ENCODE data around the gene SIPA1. TPM values are rescaled to one million over a fixed set of nuclear protein-coding genes. Genes with fewer than 3 reads are reported as not detected.

SIPA1 gene
- total and polyA plus RNA-seq, 4 donors, result 15.4 to 34.9 (median 22.8) TPM

DNA sequence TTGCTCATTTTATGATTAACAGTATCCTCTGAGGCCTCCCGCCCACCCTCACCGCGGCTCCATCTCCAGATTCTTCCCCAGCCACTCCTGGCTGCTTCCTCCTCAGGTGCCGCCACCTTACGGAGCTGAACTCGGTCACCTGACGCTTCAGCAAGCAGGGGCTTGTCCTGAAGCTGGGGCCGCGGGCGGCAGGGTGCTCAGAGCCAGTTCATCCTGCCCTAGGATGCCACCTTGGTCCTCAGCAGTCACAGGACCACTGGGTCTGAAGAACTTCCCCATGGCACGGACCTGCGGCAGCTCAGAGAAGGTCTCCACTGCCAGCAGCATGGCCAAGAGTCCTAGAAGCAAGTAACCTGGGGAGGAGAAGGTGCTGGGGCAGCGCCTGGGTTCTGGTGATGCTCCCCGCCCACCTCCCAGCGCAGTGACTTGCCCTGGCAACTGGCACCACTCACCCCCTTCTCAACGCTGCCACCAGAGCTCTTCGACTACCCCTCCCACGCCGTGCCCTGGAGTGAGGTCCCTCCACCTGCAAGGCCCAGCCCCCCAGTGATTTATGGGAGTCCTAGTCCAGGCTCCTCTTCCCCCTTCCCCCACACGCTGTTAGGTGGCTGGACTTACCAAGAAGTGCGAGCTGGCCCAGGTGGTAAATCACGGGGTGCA, 44.9 kb upstream of the SIPA1 start:
- Histone ChIP-seq H3K4me1 (ENCODE audit: control insufficient read depth in 4 of 4, insufficient read depth in 4 of 4, low read length in 3 of 4) (peaks cover 0 to 3% (median 0%) of the 10 kb centered on the region in 4 donors), H3K4me3 (ENCODE audit: low read depth in 1 of 3, low read length in 3 of 3) (no peak overlapping the region), H3K36me3 (ENCODE audit: control insufficient read depth in 4 of 4, insufficient read depth in 3 of 4, low read depth in 1 of 4, low read length in 3 of 4) (peaks cover 0 to 6% (median 2%) of the 10 kb centered on the region in 4 donors), H3K27me3 (ENCODE audit: control insufficient read depth in 4 of 4, insufficient read depth in 4 of 4, low read length in 3 of 4) (no peaks in the 10 kb centered on the region), H3K27ac (ENCODE audit: low read depth in 1 of 2, low read length in 2 of 2) (no peak overlapping the region), H3K9ac (ENCODE audit: low read depth in 1 of 2, low read length in 2 of 2) (no peak overlapping the region), H3K9me3 (ENCODE audit: control insufficient read depth in 4 of 4, low read length in 3 of 4) (no peaks in the 10 kb centered on the region)
- no peak for TF ChIP-seq EGR1 (IDR thresholded peaks at IDR 0.05; ENCODE audit: low read depth in 2 of 2)
- no peak for TF ChIP-seq SP1 (IDR thresholded peaks at IDR 0.05)
- no peak for TF ChIP-seq FOXA1 (IDR thresholded peaks at IDR 0.05)
- TF ChIP-seq RXRA (IDR thresholded peaks at IDR 0.05), result no peak
- TF ChIP-seq HNF4A (conservative IDR thresholded peaks at IDR 0.05), result no peak
- TF ChIP-seq TAF1 (conservative IDR thresholded peaks at IDR 0.05), result no peak
- no peak for TF ChIP-seq YY1 (IDR thresholded peaks at IDR 0.05)
- TF ChIP-seq, protein P1, sequence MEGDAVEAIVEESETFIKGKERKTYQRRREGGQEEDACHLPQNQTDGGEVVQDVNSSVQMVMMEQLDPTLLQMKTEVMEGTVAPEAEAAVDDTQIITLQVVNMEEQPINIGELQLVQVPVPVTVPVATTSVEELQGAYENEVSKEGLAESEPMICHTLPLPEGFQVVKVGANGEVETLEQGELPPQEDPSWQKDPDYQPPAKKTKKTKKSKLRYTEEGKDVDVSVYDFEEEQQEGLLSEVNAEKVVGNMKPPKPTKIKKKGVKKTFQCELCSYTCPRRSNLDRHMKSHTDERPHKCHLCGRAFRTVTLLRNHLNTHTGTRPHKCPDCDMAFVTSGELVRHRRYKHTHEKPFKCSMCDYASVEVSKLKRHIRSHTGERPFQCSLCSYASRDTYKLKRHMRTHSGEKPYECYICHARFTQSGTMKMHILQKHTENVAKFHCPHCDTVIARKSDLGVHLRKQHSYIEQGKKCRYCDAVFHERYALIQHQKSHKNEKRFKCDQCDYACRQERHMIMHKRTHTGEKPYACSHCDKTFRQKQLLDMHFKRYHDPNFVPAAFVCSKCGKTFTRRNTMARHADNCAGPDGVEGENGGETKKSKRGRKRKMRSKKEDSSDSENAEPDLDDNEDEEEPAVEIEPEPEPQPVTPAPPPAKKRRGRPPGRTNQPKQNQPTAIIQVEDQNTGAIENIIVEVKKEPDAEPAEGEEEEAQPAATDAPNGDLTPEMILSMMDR (IDR thresholded peaks at IDR 0.05; ENCODE audit: low read depth, low read length, missing input control), result no peak
- TF ChIP-seq, protein P2, sequence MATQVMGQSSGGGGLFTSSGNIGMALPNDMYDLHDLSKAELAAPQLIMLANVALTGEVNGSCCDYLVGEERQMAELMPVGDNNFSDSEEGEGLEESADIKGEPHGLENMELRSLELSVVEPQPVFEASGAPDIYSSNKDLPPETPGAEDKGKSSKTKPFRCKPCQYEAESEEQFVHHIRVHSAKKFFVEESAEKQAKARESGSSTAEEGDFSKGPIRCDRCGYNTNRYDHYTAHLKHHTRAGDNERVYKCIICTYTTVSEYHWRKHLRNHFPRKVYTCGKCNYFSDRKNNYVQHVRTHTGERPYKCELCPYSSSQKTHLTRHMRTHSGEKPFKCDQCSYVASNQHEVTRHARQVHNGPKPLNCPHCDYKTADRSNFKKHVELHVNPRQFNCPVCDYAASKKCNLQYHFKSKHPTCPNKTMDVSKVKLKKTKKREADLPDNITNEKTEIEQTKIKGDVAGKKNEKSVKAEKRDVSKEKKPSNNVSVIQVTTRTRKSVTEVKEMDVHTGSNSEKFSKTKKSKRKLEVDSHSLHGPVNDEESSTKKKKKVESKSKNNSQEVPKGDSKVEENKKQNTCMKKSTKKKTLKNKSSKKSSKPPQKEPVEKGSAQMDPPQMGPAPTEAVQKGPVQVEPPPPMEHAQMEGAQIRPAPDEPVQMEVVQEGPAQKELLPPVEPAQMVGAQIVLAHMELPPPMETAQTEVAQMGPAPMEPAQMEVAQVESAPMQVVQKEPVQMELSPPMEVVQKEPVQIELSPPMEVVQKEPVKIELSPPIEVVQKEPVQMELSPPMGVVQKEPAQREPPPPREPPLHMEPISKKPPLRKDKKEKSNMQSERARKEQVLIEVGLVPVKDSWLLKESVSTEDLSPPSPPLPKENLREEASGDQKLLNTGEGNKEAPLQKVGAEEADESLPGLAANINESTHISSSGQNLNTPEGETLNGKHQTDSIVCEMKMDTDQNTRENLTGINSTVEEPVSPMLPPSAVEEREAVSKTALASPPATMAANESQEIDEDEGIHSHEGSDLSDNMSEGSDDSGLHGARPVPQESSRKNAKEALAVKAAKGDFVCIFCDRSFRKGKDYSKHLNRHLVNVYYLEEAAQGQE (IDR thresholded peaks at IDR 0.05), result no peak
- TF ChIP-seq, protein P3, sequence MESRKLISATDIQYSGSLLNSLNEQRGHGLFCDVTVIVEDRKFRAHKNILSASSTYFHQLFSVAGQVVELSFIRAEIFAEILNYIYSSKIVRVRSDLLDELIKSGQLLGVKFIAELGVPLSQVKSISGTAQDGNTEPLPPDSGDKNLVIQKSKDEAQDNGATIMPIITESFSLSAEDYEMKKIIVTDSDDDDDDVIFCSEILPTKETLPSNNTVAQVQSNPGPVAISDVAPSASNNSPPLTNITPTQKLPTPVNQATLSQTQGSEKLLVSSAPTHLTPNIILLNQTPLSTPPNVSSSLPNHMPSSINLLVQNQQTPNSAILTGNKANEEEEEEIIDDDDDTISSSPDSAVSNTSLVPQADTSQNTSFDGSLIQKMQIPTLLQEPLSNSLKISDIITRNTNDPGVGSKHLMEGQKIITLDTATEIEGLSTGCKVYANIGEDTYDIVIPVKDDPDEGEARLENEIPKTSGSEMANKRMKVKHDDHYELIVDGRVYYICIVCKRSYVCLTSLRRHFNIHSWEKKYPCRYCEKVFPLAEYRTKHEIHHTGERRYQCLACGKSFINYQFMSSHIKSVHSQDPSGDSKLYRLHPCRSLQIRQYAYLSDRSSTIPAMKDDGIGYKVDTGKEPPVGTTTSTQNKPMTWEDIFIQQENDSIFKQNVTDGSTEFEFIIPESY (IDR thresholded peaks at IDR 0.05), result no peak
- TF ChIP-seq HNF4G (IDR thresholded peaks at IDR 0.05), result no peak
- TF ChIP-seq, protein P4, sequence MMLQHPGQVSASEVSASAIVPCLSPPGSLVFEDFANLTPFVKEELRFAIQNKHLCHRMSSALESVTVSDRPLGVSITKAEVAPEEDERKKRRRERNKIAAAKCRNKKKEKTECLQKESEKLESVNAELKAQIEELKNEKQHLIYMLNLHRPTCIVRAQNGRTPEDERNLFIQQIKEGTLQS (IDR thresholded peaks at IDR 0.05), result no peak
- no peak for TF ChIP-seq FOXA2 (IDR thresholded peaks at IDR 0.05)
- TF ChIP-seq, protein P5, sequence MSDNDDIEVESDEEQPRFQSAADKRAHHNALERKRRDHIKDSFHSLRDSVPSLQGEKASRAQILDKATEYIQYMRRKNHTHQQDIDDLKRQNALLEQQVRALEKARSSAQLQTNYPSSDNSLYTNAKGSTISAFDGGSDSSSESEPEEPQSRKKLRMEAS (IDR thresholded peaks at IDR 0.05), result no peak
- no peak for TF ChIP-seq NR2F2 (IDR thresholded peaks at IDR 0.05)
- WGBS, result 83% methylated on average over 22 of the region's 22 CpGs
- no peak for DNase-seq (ENCODE audit: low spot score)

All from liver (tissue), 9 donors.